GM19467 (cell line): Measurements from ENCODE around the gene TMPRSS3.

ENCODE experiments used
- ATAC-seq: cut with Tn5 transposase; IDR thresholded peaks from one replicate; pipeline ENCODE4 v1.9.1; 2021; ENCODE audit warnings: mild to moderate bottlenecking, moderate library complexity; ENCODE audit not compliant: unreplicated experiment

The TMPRSS3 gene

GRCh38 chr21:42390193-42390592 lies 5.7 kb downstream of the TMPRSS3 start:
- ATAC-seq = no peak

- no peak for ATAC-seq
Observed at GRCh38 chr21:42389449-42389835, 6.4 kb downstream of the TMPRSS3 start.

GRCh38 chr21:42388740-42389448 lies 7.0 kb downstream of the TMPRSS3 start:
- no peak for ATAC-seq

GRCh38 chr21:42387843-42388340 lies 8.0 kb downstream of the TMPRSS3 start:
- ATAC-seq = no peak

- no peak for ATAC-seq
Observed at GRCh38 chr21:42387164-42387563, 8.7 kb downstream of the TMPRSS3 start.

GRCh38 chr21:42386034-42386591 lies 9.7 kb downstream of the TMPRSS3 start:
- no peak for ATAC-seq

- ATAC-seq = no peak
Observed at GRCh38 chr21:42385619-42386018, 10.2 kb downstream of the TMPRSS3 start.

- ATAC-seq = no peak
Observed at GRCh38 chr21:42384989-42385388, 10.9 kb downstream of the TMPRSS3 start.

- no peak for ATAC-seq
Observed at GRCh38 chr21:42384156-42384945, 11.5 kb downstream of the TMPRSS3 start.

GRCh38 chr21:42383331-42383730 lies 12.5 kb downstream of the TMPRSS3 start:
- no peak for ATAC-seq

GRCh38 chr21:42382915-42383314 lies 12.9 kb downstream of the TMPRSS3 start:
- no peak for ATAC-seq

GRCh38 chr21:42381347-42381984 lies 14.4 kb downstream of the TMPRSS3 start:
- ATAC-seq = no peak

GRCh38 chr21:42379426-42380215 lies 16.2 kb downstream of the TMPRSS3 start:
- no peak for ATAC-seq

GRCh38 chr21:42378418-42378817 lies 17.4 kb downstream of the TMPRSS3 start:
- ATAC-seq = no peak

GRCh38 chr21:42377951-42378340 lies 17.9 kb downstream of the TMPRSS3 start:
- ATAC-seq = no peak

GRCh38 chr21:42377211-42377950 lies 18.5 kb downstream of the TMPRSS3 start:
- no peak for ATAC-seq

- ATAC-seq = no peak
Observed at GRCh38 chr21:42376338-42376982, 19.4 kb downstream of the TMPRSS3 start.

GRCh38 chr21:42375966-42376337 lies 19.9 kb downstream of the TMPRSS3 start:
- ATAC-seq = no peak

GRCh38 chr21:42375506-42375905 lies 20.3 kb downstream of the TMPRSS3 start:
- no peak for ATAC-seq
